CD14-positive monocyte (primary cell): ENCODE results near the gene PDF. TPM values are rescaled to one million over a fixed set of nuclear protein-coding genes. Genes with fewer than 3 reads are reported as not detected.
"Not testable (repeated sequence)": the region's sequence is repeated elsewhere in the genome, so short reads cannot be mapped to it uniquely, and the experiment has no call there.

Source experiments
- DNase-seq, 3 donors: peaks; one replicate each; pipeline ENCODE4 v3.0.0-alpha.2; 2011 to 2022
- H2AFZ ChIP-seq: 2 replicates; pipeline ENCODE4 v1.6.0; 2012; ENCODE audit warnings: mild to moderate bottlenecking, low read depth, low read length, inconsistent platforms; ENCODE audit not compliant: insufficient read depth, poor library complexity, severe bottlenecking
- H3K27ac ChIP-seq, 2 donors: 1 replicate in 1 of 2; 2 replicates in 1 of 2; pipeline ENCODE4 v1.5.1; 2012 to 2013; ENCODE audit warnings: low read length in 2 of 2, control low read depth in 1 of 2, inconsistent platforms in 1 of 2, low read depth in 1 of 2, mild to moderate bottlenecking in 1 of 2
- H3K27me3 ChIP-seq, 2 donors: one replicate each; pipeline versions ENCODE4 v1.6.0 to v1.6.1; 2011 to 2013; ENCODE audit warnings: low read length in 2 of 2; ENCODE audit not compliant: control insufficient read depth in 2 of 2, insufficient read depth in 2 of 2
- H3K36me3 ChIP-seq, 2 donors: replicated peaks in 1 of 2; 1 replicate in 1 of 2; 2 replicates in 1 of 2; pipeline versions ENCODE4 v1.5.1 to v1.6.1; 2012 to 2013; ENCODE audit warnings: low read length in 2 of 2, control low read depth in 1 of 2, inconsistent platforms in 1 of 2, mild to moderate bottlenecking in 1 of 2; ENCODE audit not compliant: insufficient read depth in 2 of 2, control insufficient read depth in 1 of 2
- H3K4me1 ChIP-seq, 2 donors: 1 replicate in 1 of 2; 2 replicates in 1 of 2; pipeline versions ENCODE4 v1.5.1 to v1.6.1; 2012 to 2013; ENCODE audit warnings: low read length in 2 of 2, control low read depth in 1 of 2, inconsistent platforms in 1 of 2, mild to moderate bottlenecking in 1 of 2, moderate library complexity in 1 of 2; ENCODE audit not compliant: insufficient read depth in 2 of 2, control insufficient read depth in 1 of 2
- H3K4me2 ChIP-seq: replicated peaks from 2 replicates; pipeline ENCODE3; 2012; ENCODE audit warnings: low read length, moderate library complexity, mild to moderate bottlenecking; ENCODE audit not compliant: poor library complexity, severe bottlenecking; ENCODE audit errors: extremely low read depth
- H3K4me3 ChIP-seq, 3 experiments: fragments of 200-600 bp in 1 of 3; sonication (generic) in 1 of 3; replicated peaks in 1 of 3; 1 replicate in 2 of 3; 2 replicates in 1 of 3; pipeline ENCODE4 v1.5.1; 2011 to 2013; ENCODE audit warnings: low read length in 3 of 3, mild to moderate bottlenecking in 3 of 3, control low read depth in 2 of 3, low read depth in 2 of 3, inconsistent platforms in 1 of 3, moderate library complexity in 1 of 3
- H3K79me2 ChIP-seq: 2 replicates; pipeline ENCODE4 v1.6.0; 2012; ENCODE audit warnings: mild to moderate bottlenecking, control low read depth, inconsistent platforms, low read length, moderate library complexity; ENCODE audit not compliant: insufficient read depth
- H3K9ac ChIP-seq: 2 replicates; pipeline ENCODE4 v1.6.0; 2017; ENCODE audit warnings: low read length, mild to moderate bottlenecking; ENCODE audit not compliant: insufficient read depth, poor library complexity, severe bottlenecking
- H3K9me3 ChIP-seq, 2 donors: replicated peaks in 1 of 2; 1 replicate in 1 of 2; 2 replicates in 1 of 2; pipeline versions ENCODE4 v1.5.1 to v1.6.1; 2012 to 2013; ENCODE audit warnings: low read length in 2 of 2, control low read depth in 1 of 2; ENCODE audit not compliant: control insufficient read depth in 1 of 2, insufficient read depth in 1 of 2
- H4K20me1 ChIP-seq: 2 replicates; pipeline ENCODE4 v1.6.0; 2012; ENCODE audit warnings: mild to moderate bottlenecking, low read length, control low read depth, moderate library complexity; ENCODE audit not compliant: insufficient read depth
- H3K27ac Mint-ChIP-seq, 7 donors: one replicate each; pipeline ENCODE4 v1.8.0; 2020; ENCODE audit warnings: mild to moderate bottlenecking in 7 of 7, mixed read lengths in 7 of 7, moderate library complexity in 6 of 7, inconsistent platforms in 2 of 7
- H3K27me3 Mint-ChIP-seq, 3 donors: one replicate each; pipeline ENCODE4 v1.8.0; 2021 to 2022; ENCODE audit warnings: low read depth in 3 of 3, mild to moderate bottlenecking in 3 of 3, mixed read lengths in 3 of 3, moderate library complexity in 3 of 3, inconsistent platforms in 1 of 3
- H3K36me3 Mint-ChIP-seq, 2 donors: one replicate each; pipeline ENCODE4 v1.8.0; 2020; ENCODE audit warnings: mixed read lengths in 2 of 2, inconsistent platforms in 1 of 2, mild to moderate bottlenecking in 1 of 2
- H3K4me1 Mint-ChIP-seq: one replicate; pipeline ENCODE4 v1.8.0; 2020; ENCODE audit warnings: mild to moderate bottlenecking, mixed read lengths
- H3K4me3 Mint-ChIP-seq, 2 donors: one replicate each; pipeline ENCODE4 v1.8.0; 2020; ENCODE audit warnings: mild to moderate bottlenecking in 2 of 2, mixed read lengths in 2 of 2, moderate library complexity in 1 of 2
- H3K9me3 Mint-ChIP-seq, 7 donors: one replicate each; pipeline ENCODE4 v1.8.0; 2020 to 2022; ENCODE audit warnings: mixed read lengths in 7 of 7, mild to moderate bottlenecking in 6 of 7, moderate library complexity in 6 of 7, inconsistent platforms in 2 of 7
- CTCF ChIP-seq: fragments of 200-600 bp; IDR thresholded peaks from one replicate; pipeline ENCODE4 v1.8.0; 2022; ENCODE audit warnings: antibody characterized with exemption, mild to moderate bottlenecking
- WGBS: methylation state at CpG from one replicate; pipeline ENCODE4 v1.1.5; 2013; ENCODE audit warnings: missing lambda C conversion rate; ENCODE audit not compliant: insufficient coverage; 5-methylcytosine and 5-hydroxymethylcytosine counted together
- intact Hi-C, 2 donors: fragments of 100-400 bp; cut with micrococcal nuclease; formaldehyde crosslinking; loops; one replicate each; pipeline versions ENCODE4 v1.15.0 to v1.15.1; 2023
- polyA plus RNA-seq, 3 donors: library from polyadenylated mRNA; depleted of rRNA in 1 of 3; unstranded in 2 of 3; stranded (reverse) in 1 of 3; fragments of 300-500 nt in 2 of 3; fragments of >200 nt in 1 of 3; fragmentation: Illumina TruSeq in 2 of 3; gene quantifications; 1 replicate in 2 of 3; 2 replicates in 1 of 3; pipeline ENCODE4 v1.2.3, GENCODE V29; 2012 to 2021

Gene PDF
- polyA plus RNA-seq, 3 donors = 2.3 to 7.2 (median 4.2) TPM

DNA sequence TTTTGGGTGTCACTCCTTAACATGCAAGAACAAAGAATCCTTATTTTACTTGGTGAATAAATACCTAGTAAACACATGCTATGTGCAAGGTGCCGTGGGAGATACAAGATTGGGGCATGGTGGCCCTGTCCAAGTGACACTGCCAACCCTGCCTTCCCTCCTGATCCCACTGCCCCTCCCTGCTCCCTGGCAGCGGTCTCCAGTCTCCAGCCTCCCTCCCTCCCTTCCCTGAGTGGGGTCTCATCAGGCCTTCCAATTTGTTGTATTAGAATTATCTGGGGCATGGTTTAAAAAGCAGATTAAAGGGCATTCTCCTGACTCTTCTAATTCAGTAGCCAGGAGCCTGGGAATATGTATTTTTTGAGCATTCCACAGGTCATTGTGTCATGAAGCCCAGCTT, 33.7 kb upstream of the PDF start:
- Histone ChIP-seq H2AFZ (no peak overlapping the region), H3K27me3 (no peaks in the 10 kb centered on the region), H3K4me2 (no peak overlapping the region), H3K4me1 (no peaks in the 10 kb centered on the region), H3K9ac (no peak overlapping the region), H3K27ac (no peak overlapping the region), H4K20me1 (peaks cover 18% of the 10 kb centered on the region), H3K9me3 (no peaks in the 10 kb centered on the region), H3K79me2 (no peaks in the 10 kb centered on the region), H3K36me3 (peaks cover 64 to 91% of the 10 kb centered on the region in 2 donors), H3K4me3 (no peak overlapping the region)
- Mint-ChIP-seq H3K27me3 (no peaks in the 10 kb centered on the region), H3K9me3 (no peaks in the 10 kb centered on the region), H3K4me3 (no peak overlapping the region), H3K36me3 (peaks cover 74 to 84% of the 10 kb centered on the region in 2 donors), H3K4me1 (no peaks in the 10 kb centered on the region), H3K27ac (peak overlapping the region in 1 of 7 donors; percentile 41)
- TF ChIP-seq CTCF = no peak
- intact Hi-C loops = no loop called here
- no peak for DNase-seq
- no CpG with 5 or more reads among the region's 2 CpGs for WGBS

DNA sequence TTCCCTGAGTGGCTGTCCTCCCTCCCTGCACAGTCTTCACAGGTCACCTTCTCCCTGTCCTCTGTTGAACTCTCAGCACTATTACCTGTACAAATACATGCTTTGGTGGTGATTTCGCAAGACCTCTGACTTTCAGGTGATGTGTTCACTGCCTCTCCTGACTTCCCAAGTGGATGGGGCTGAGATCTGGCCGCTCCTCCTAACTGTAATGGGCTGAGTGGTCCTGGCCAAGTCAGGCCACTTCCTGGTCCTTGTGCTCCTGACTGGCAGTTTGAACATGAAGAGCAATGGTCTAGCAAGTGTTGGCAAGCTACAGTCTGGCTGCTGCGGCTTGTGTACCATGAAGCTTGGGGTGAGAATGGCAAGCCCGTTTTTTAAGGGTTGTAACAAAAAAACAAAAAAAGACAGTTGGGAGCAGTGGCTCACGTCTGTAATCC, 32.9 kb upstream of the PDF start:
- intact Hi-C loops = no loop called here
- H3K79me2 ChIP-seq = no peaks in the 10 kb centered on the region
- no peak for TF ChIP-seq CTCF
- H3K27me3 ChIP-seq = no peaks in the 10 kb centered on the region
- Mint-ChIP-seq H3K27ac (peak overlapping the region in 2 of 7 donors; percentile 41 to 62), H3K9me3 (no peaks in the 10 kb centered on the region), H3K4me3 (no peak overlapping the region), H3K36me3 (peaks cover 71 to 78% of the 10 kb centered on the region in 2 donors), H3K27me3 (peaks cover 0 to under 1% (median 0%) of the 10 kb centered on the region in 3 donors), H3K4me1 (no peaks in the 10 kb centered on the region)
- H3K36me3 ChIP-seq = peaks cover 58 to 83% of the 10 kb centered on the region in 2 donors
- H3K9ac ChIP-seq = no peak overlapping the region
- H3K4me1 ChIP-seq = no peaks in the 10 kb centered on the region
- no peak overlapping the region for H3K27ac ChIP-seq
- no peaks in the 10 kb centered on the region for H3K9me3 ChIP-seq
- no peak overlapping the region for H2AFZ ChIP-seq
- no peak overlapping the region for H3K4me2 ChIP-seq
- 97% methylated on average over 5 of the region's 5 CpGs for WGBS
- H4K20me1 ChIP-seq = peaks cover 18% of the 10 kb centered on the region
- no peak overlapping the region for H3K4me3 ChIP-seq
- DNase-seq = no peak

DNA sequence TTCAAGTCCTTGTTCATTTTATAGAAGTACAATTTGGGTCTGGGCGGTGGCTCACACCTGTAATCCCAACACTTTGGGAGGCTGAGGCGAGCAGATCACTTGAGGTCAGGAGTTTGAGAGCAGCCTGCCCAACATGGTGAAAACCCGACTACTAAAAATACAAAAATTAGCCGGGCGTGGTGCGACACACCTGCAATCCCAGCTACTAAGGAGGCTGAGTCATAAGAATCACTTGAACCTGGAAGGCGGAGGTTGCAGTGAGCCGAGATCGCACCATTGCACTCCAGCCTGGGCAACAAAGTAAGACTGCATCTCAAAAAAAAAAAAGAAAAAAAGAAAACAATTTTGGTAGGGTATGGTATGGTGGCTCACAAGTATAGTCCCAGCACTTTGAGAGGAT, 29.7 kb upstream of the PDF start:
- H3K9ac ChIP-seq, H2AFZ ChIP-seq, H3K27me3 Mint-ChIP-seq, intact Hi-C loops, H3K9me3 ChIP-seq, H3K27ac ChIP-seq, H3K4me1 Mint-ChIP-seq, H3K4me3 ChIP-seq, H3K4me3 Mint-ChIP-seq, H3K79me2 ChIP-seq, DNase-seq, H3K27me3 ChIP-seq, H3K4me1 ChIP-seq, H3K4me2 ChIP-seq, H3K27ac Mint-ChIP-seq, H3K9me3 Mint-ChIP-seq: not testable (repeated sequence)
- 95% methylated on average over 6 of the region's 9 CpGs for WGBS
- peaks cover 67% of the 10 kb centered on the region in 2 donors for H3K36me3 Mint-ChIP-seq
- Histone ChIP-seq H4K20me1 (peaks cover 12% of the 10 kb centered on the region), H3K36me3 (peaks cover 45 to 79% of the 10 kb centered on the region in 2 donors)
